ENCODE measurements around the gene ZNF436.

ZNF436 gene

DNA sequence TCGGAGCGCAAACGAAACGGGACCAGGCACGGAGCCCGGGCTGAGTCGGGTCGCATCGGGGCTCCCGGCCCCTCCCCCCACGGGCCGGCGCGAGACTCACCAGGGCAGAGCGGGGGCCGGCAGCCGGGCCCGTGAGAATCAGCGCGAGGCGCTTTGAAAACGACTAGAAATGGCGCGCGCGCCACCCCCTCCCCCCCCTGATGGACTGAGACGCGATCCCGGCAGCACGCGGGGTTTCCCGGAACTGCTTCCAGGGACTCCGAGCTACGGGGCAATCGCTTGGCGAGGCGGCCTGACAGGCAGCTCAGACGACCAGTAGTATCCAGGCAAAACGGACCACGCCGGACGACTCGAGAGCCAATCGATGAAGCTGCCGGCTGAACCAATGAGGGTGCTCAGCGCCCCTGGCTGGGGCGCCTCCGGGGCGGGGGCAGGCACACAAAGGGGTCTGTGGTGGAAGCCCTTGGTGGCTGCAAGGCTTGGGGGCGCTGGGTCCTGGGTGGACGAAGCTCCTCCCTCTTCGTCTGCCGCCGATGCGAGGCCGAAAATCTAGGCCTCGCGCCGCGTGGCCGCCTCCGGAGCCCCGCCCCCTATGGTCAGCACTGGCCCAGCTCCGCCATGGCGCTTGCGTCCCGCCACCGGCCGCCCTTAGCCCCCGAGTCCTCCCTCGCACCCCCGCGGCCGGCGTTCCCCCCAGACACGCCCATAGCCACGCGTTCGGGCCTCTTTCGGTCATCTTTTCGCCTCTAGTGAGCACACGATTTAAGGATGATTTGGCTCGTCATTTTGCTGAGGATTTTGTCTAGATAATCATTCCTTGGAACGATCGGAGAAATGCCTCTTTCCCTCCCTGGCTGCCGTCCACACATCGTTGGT lies 25.3 kb downstream of the ZNF436 start, which contains the start of gene HNRNPR:
TSS of gene HNRNPR (minus strand) at position 174 of the 876 bp plus-strand sequence. CDS start 3,276 bp downstream, outside the sequence.
- TF ChIP-seq, protein P1, sequence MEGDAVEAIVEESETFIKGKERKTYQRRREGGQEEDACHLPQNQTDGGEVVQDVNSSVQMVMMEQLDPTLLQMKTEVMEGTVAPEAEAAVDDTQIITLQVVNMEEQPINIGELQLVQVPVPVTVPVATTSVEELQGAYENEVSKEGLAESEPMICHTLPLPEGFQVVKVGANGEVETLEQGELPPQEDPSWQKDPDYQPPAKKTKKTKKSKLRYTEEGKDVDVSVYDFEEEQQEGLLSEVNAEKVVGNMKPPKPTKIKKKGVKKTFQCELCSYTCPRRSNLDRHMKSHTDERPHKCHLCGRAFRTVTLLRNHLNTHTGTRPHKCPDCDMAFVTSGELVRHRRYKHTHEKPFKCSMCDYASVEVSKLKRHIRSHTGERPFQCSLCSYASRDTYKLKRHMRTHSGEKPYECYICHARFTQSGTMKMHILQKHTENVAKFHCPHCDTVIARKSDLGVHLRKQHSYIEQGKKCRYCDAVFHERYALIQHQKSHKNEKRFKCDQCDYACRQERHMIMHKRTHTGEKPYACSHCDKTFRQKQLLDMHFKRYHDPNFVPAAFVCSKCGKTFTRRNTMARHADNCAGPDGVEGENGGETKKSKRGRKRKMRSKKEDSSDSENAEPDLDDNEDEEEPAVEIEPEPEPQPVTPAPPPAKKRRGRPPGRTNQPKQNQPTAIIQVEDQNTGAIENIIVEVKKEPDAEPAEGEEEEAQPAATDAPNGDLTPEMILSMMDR (IDR thresholded peaks at IDR 0.05; ENCODE audit: insufficient read depth, low read depth, low read length, missing control alignments), result no peak
- H3K4me3 ChIP-seq (ENCODE audit: low read depth, low read length), result peak within 1 kb of the TSS; percentile 99

DNA sequence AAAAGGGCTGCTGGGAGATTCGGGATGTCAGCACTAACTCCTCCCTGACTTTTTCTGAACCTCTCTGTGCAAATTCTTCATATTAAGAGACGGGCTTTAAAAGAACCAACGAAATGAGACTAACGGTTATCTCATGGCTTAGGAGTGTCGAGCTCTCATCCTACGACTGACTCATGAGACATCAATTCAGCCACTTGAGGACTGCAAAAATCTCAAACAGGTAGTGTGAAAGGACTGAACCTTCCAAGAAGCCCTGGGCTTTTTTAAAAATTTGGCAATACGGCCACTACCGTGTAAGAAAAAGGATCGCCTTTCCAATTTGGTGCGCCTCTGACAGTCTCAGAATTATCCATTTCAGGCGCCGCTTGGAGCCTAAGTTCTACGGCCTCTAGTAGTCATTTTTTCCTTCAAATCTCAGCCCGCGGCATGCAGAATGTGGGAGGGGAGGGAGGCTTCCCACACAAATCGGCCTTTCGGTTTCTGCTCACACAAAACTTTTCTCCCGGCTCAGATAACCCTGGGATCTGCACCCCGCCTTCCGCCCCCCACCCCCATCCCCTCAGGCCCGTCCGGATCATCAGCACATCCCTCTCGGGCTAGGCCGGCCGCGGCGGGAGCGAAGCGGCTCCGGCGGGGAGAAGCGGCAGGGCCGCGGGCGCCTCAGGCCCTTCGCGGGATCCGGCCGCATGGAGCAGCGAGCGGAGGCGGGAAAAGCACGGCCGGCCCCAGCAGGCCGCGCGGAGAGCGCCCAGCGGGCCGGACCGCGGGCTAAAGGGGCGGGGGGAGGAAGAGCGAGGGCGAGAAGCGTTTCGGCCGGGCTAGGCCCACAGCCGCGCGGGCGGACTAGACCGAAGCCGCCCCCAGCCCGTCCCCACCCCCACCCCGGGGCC lies 26.2 kb downstream of the ZNF436 start:
- peak; percentile 55 for DNase-seq (ENCODE audit: low read depth)
- TF ChIP-seq, protein P1 (IDR thresholded peaks at IDR 0.05; ENCODE audit: insufficient read depth, low read depth, low read length, missing control alignments), result no peak
- H3K4me3 ChIP-seq (ENCODE audit: low read depth, low read length), result peak overlapping the region; percentile 99

More for the DNA sequence above, 25.3 kb downstream of the ZNF436 start, which contains the start of gene HNRNPR:
- peak; percentile 100 for DNase-seq (ENCODE audit: low read depth)

DNA sequence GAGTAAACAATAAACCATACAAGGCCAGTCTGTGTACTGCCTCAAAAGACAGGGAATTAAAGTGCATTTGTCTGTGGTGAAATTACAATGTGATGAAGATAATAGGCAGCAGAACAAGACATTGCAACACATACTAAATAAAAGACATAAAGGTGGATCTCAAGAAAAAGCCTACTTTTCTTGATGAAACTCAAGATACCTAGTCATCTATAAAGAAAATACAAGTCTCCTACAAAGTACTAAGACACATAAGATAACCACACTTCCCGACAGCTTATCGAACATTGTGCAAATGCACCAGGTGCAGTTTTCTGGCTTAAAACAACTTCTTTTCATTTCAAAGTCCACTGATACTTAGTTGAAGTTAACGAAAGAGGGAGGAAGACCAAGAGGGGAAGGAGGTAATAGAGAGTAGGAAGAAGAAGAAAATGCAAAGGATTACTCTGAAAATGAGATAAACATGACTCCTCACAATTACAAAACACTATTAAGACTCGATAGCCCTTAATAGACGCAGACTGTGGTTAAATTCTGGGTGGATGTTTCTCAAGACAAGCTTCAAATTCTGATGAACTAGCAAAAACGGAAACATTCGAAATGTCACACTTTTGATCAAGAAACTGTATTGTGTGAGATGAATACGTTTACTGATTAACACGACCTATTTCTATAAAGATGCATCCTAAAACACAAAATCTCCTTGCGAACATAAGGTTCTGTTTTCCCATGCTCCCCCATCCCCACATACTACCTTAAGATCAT lies 27.5 kb downstream of the ZNF436 start:
- DNase-seq (ENCODE audit: low read depth), result no peak
- H3K4me3 ChIP-seq (ENCODE audit: low read depth, low read length), result peak overlapping the region; percentile 99
- TF ChIP-seq, protein P1 (IDR thresholded peaks at IDR 0.05; ENCODE audit: insufficient read depth, low read depth, low read length, missing control alignments), result no peak

DNA sequence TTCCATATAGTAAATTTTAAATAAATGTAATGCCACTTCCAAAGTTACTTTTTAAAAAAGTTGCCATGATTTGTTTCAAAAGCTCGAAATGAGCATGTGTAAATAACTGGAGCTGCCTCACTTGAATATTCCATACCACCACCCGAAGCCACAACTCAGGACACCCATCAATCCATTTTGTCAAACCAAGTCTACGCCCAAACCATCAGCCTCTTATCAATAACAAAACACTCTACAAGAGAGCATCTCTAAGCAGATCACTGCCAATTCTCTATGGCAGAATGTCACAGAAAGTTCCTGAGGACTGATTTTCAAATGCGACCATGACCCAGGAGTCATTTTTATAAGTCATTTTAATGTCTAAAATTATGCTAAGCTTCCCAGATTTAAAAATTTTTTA lies 30.0 kb downstream of the ZNF436 start:
- DNase-seq (ENCODE audit: low read depth), result no peak
- TF ChIP-seq, protein P1 (IDR thresholded peaks at IDR 0.05; ENCODE audit: insufficient read depth, low read depth, low read length, missing control alignments), result no peak
- no peak overlapping the region for H3K4me3 ChIP-seq (ENCODE audit: low read depth, low read length)

DNA sequence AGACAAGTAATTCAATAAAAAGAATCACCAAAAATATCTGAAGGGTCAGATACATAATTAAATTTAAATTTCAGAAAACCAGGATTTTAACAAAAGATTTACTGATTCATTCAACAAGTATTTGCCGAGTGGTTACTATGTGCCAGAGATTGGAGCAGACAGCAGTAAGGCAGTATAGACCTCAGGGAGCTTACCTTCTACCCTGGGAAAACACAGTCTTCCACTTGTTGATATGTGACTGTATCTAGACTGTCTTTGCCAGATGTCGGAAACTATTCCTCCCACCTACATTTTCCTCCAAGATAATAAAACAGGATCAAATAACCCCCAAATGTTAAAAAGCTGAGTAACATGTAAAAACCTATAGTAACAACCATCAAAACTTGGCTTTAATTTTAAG lies 31.8 kb downstream of the ZNF436 start:
- no peak overlapping the region for H3K4me3 ChIP-seq (ENCODE audit: low read depth, low read length)
- TF ChIP-seq, protein P1 (IDR thresholded peaks at IDR 0.05; ENCODE audit: insufficient read depth, low read depth, low read length, missing control alignments), result no peak
- DNase-seq (ENCODE audit: low read depth), result no peak

DNA sequence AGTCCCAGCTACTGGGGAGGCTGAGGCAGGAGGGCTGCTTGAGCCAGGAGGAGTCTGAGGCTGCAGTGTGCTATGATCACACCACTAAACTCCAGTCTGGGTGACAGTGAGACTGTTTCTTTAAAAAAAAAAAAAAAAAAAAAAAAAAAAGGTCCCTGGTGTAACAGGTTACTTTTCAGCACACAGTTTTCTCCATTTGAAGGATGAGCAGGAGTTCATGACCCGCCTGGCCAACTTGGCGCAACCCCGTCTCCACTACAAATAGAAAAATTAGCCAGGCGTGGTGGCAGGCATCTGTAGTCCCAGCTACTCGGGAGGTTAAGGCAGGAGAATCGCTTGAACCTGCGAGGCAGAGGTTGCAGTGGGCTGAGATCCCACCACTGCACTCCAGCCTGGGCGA lies 37.9 kb downstream of the ZNF436 start:
- no peak overlapping the region for H3K4me3 ChIP-seq (ENCODE audit: low read depth, low read length)
- TF ChIP-seq, protein P1 (IDR thresholded peaks at IDR 0.05; ENCODE audit: insufficient read depth, low read depth, low read length, missing control alignments), result no peak

More for the DNA sequence above, 37.9 kb downstream of the ZNF436 start:
- DNase-seq (ENCODE audit: low read depth), result no peak

Data from GM12865 (cell line).